ENCODE results near the gene PCIF1. TPM values are rescaled to one million over a fixed set of nuclear protein-coding genes. Genes with fewer than 3 reads are reported as not detected.
"Not testable (repeated sequence)": the region's sequence is repeated elsewhere in the genome, so short reads cannot be mapped to it uniquely, and the experiment has no call there.

PCIF1 gene
- total and polyA plus RNA-seq, 8 donors, result 13.3 to 34.9 (median 18.7) TPM

GRCh38 chr20:45951925-45952834, 17.7 kb downstream of the PCIF1 start:
- WGBS, 2 donors, result 89 to 93% methylated on average over 19 of the region's 19 CpGs
- Histone ChIP-seq H3K4me3 (no peak overlapping the region), H3K27ac (no peak overlapping the region), H3K4me1 (peaks cover 0 to 1% (median 0%) of the 10 kb centered on the region in 3 donors), H3K27me3 (no peaks in the 10 kb centered on the region), H3K36me3 (peaks cover 0 to 45% (median 19%) of the 10 kb centered on the region in 3 donors), H3K9me3 (no peaks in the 10 kb centered on the region)
- ATAC-seq (no peak), FAIRE-seq (no peak), DNase-seq (peak in 2 of 6 donors; percentile 19 to 23)
- TF ChIP-seq CTCF (IDR thresholded peaks at IDR 0.05), result no peak
- intact Hi-C loops (cut with DNase I), result no loop called here

GRCh38 chr20:45952861-45953260, 18.4 kb downstream of the PCIF1 start:
- no peak for FAIRE-seq
- WGBS, 2 donors, result 90 to 92% methylated on average over 5 of the region's 5 CpGs
- Histone ChIP-seq H3K9me3 (no peaks in the 10 kb centered on the region), H3K4me1 (no peaks in the 10 kb centered on the region), H3K36me3 (peaks cover 0 to 46% (median 15%) of the 10 kb centered on the region in 3 donors), H3K27ac (no peak overlapping the region), H3K4me3 (no peak overlapping the region), H3K27me3 (no peaks in the 10 kb centered on the region)
- peak in 2 of 6 donors; percentile 11 to 43 for DNase-seq
- intact Hi-C loops (cut with DNase I), result no loop called here
- no peak for TF ChIP-seq CTCF (IDR thresholded peaks at IDR 0.05)
- no peak for ATAC-seq

- peaks cover 0 to 46% (median 15%) of the 10 kb centered on the region in 3 donors for H3K36me3 ChIP-seq
Measured at GRCh38 chr20:45953672-45954071, 19.2 kb downstream of the PCIF1 start.

GRCh38 chr20:45956326-45956725, 21.8 kb downstream of the PCIF1 start:
- H3K36me3 ChIP-seq, result peaks cover 0 to 54% (median 32%) of the 10 kb centered on the region in 3 donors
- ATAC-seq; FAIRE-seq; H3K9me3 ChIP-seq; H3K27me3 ChIP-seq; H3K27ac ChIP-seq; H3K4me3 ChIP-seq; H3K4me1 ChIP-seq; intact Hi-C loops (cut with DNase I): not testable (repeated sequence)
- WGBS, 2 donors, result 92 to 96% methylated on average over 10 of the region's 10 CpGs
- peak in 4 of 6 donors; percentile 1 to 9 (median 4) for DNase-seq

More at GRCh38 chr20:45953672-45954071, 19.2 kb downstream of the PCIF1 start:
- ATAC-seq, result no peak
- H3K27me3 ChIP-seq, result no peaks in the 10 kb centered on the region
- peak in 2 of 6 donors; percentile 48 to 61 for DNase-seq
- H3K27ac ChIP-seq, result no peak overlapping the region
- FAIRE-seq, result no peak
- intact Hi-C loops (cut with DNase I), result no loop called here
- no peaks in the 10 kb centered on the region for H3K9me3 ChIP-seq
- no peaks in the 10 kb centered on the region for H3K4me1 ChIP-seq
- 93 to 94% methylated on average over 9 of the region's 9 CpGs for WGBS, 2 donors
- no peak for TF ChIP-seq CTCF (IDR thresholded peaks at IDR 0.05)
- H3K4me3 ChIP-seq, result no peak overlapping the region

GRCh38 chr20:45957021-45957941, 22.8 kb downstream of the PCIF1 start:
- no peak for FAIRE-seq
- ATAC-seq, result no peak
- H3K4me3 ChIP-seq, result no peak overlapping the region
- H3K9me3 ChIP-seq, result no peaks in the 10 kb centered on the region
- H3K27ac ChIP-seq, result no peak overlapping the region
- intact Hi-C loops (cut with DNase I), result no loop called here
- no peak for TF ChIP-seq CTCF (IDR thresholded peaks at IDR 0.05)
- DNase-seq, result peak in 3 of 6 donors; percentile 1 to 48 (median 12)
- H3K36me3 ChIP-seq, result peaks cover 0 to 53% (median 39%) of the 10 kb centered on the region in 3 donors
- WGBS, 2 donors, result 91% methylated on average over 19 of the region's 19 CpGs
- H3K27me3 ChIP-seq, result no peaks in the 10 kb centered on the region
- no peaks in the 10 kb centered on the region for H3K4me1 ChIP-seq

All from pancreas (tissue), 10 donors.